Brain microvascular endothelial cell (primary cell): ENCODE measurements around the gene EQTN.

Source experiments
- DNase-seq: peaks from one replicate; pipeline ENCODE4 v3.0.0-alpha.2; 2020
- H3K27ac ChIP-seq: fragments of 250-450 bp; sonication (Bioruptor Pico); 2 replicates; pipeline ENCODE4 v1.5.1; 2020; ENCODE audit warnings: mild to moderate bottlenecking, moderate library complexity
- H3K27me3 ChIP-seq: fragments of 250-450 bp; sonication (Bioruptor Pico); replicated peaks from 2 replicates; pipeline ENCODE4 v1.5.1; 2020; ENCODE audit warnings: mild to moderate bottlenecking
- H3K36me3 ChIP-seq: fragments of 250-450 bp; sonication (Bioruptor Pico); replicated peaks from 2 replicates; pipeline ENCODE4 v1.5.1; 2020; ENCODE audit warnings: mild to moderate bottlenecking
- H3K4me3 ChIP-seq: 2 replicates; pipeline ENCODE4 v1.5.1; 2011; ENCODE audit warnings: low read depth, mild to moderate bottlenecking, control low read depth, low read length, moderate library complexity
- CTCF ChIP-seq: IDR thresholded peaks from 2 replicates; pipeline ENCODE4 v1.5.1; 2011; ENCODE audit warnings: low read depth, mild to moderate bottlenecking, moderate library complexity, low read length, control low read depth, inconsistent platforms; ENCODE audit errors: missing control alignments
- in situ Hi-C: cut with HindIII; loops from 2 replicates; pipeline ENCODE4 v1.10.0; 2017; ENCODE audit warnings: low sequenced_read_pairs, low pct_ligation_motif_present

Gene EQTN

GRCh38 chr9:27335075-27335474 is 38.1 kb upstream of the EQTN start:
- Histone ChIP-seq H3K4me3 (no peak overlapping the region), H3K27me3 (no peaks in the 10 kb centered on the region), H3K36me3 (no peaks in the 10 kb centered on the region), H3K27ac (no peak overlapping the region)
- no peak for TF ChIP-seq CTCF
- in situ Hi-C loops: loop anchor here (25.0 kb wide), 1 partner anchor 177 kb away; the partner anchor contains the start of gene IFNK
- no peak for DNase-seq

GRCh38 chr9:27333241-27334052 is 36.5 kb upstream of the EQTN start:
- H3K36me3 ChIP-seq: no peaks in the 10 kb centered on the region
- in situ Hi-C loops: loop anchor here (25.0 kb wide), 1 partner anchor 179 kb away; the partner anchor contains the start of gene IFNK
- H3K4me3 ChIP-seq: no peak overlapping the region
- peak; percentile 63 for DNase-seq
- H3K27me3 ChIP-seq: no peaks in the 10 kb centered on the region
- H3K27ac ChIP-seq: no peak overlapping the region
- TF ChIP-seq CTCF: peak; percentile 86

- no peaks in the 10 kb centered on the region for H3K27me3 ChIP-seq
- no peak overlapping the region for H3K4me3 ChIP-seq
- in situ Hi-C loops: loop anchor here (25.0 kb wide), 1 partner anchor 181 kb away; the partner anchor contains the start of gene IFNK
- no peak overlapping the region for H3K27ac ChIP-seq
- H3K36me3 ChIP-seq: no peaks in the 10 kb centered on the region
- DNase-seq: no peak
- no peak for TF ChIP-seq CTCF
Observed at GRCh38 chr9:27331393-27331792, 34.4 kb upstream of the EQTN start.

- in situ Hi-C loops: loop anchor here (25.0 kb wide), 1 partner anchor 183 kb away; the partner anchor contains the start of gene IFNK
- no peaks in the 10 kb centered on the region for H3K36me3 ChIP-seq
- no peak for TF ChIP-seq CTCF
- no peaks in the 10 kb centered on the region for H3K27me3 ChIP-seq
- H3K4me3 ChIP-seq: no peak overlapping the region
- no peak overlapping the region for H3K27ac ChIP-seq
- no peak for DNase-seq
Observed at GRCh38 chr9:27329291-27329690, 32.3 kb upstream of the EQTN start.

GRCh38 chr9:27328483-27328882 is 31.5 kb upstream of the EQTN start:
- Histone ChIP-seq H3K27me3 (no peaks in the 10 kb centered on the region), H3K4me3 (no peak overlapping the region), H3K27ac (no peak overlapping the region), H3K36me3 (no peaks in the 10 kb centered on the region)
- no peak for DNase-seq
- TF ChIP-seq CTCF: no peak
- in situ Hi-C loops: loop anchor here (25.0 kb wide), 1 partner anchor 184 kb away; the partner anchor contains the start of gene IFNK

- in situ Hi-C loops: no loop called here
- TF ChIP-seq CTCF: no peak
Observed at GRCh38 chr9:27311184-27311583, 14.2 kb upstream of the EQTN start.

More at GRCh38 chr9:27311184-27311583, 14.2 kb upstream of the EQTN start:
- no peak for DNase-seq
- no peak overlapping the region for H3K27ac ChIP-seq
- no peaks in the 10 kb centered on the region for H3K27me3 ChIP-seq
- H3K36me3 ChIP-seq: no peaks in the 10 kb centered on the region
- no peak overlapping the region for H3K4me3 ChIP-seq
